GM12878 (cell line): ENCODE measurements around the gene CDH4.

Source experiments
- CEBPZ ChIP-seq: fragments of 150-350 bp; IDR thresholded peaks from 2 replicates; pipeline ENCODE4 v1.6.1; 2016; ENCODE audit warnings: low read depth, low read length
- CTCF ChIP-seq, 3 experiments: IDR thresholded peaks in 2 of 3; conservative IDR thresholded peaks in 1 of 3; 2 replicates each; pipeline ENCODE4 v1.5.1; 2011; ENCODE audit warnings: low read depth in 3 of 3, low read length in 3 of 3, mild to moderate bottlenecking in 3 of 3, control low read depth in 2 of 3, moderate library complexity in 2 of 3, inconsistent platforms in 1 of 3, mixed read lengths in 1 of 3; ENCODE audit not compliant: control insufficient read depth in 2 of 3, insufficient read depth in 1 of 3; ENCODE audit errors: extremely low read depth in 1 of 3
- E4F1 ChIP-seq: fragments of 450-650 bp; IDR thresholded peaks from 2 replicates; pipeline ENCODE4 v1.6.1; 2018; ENCODE audit warnings: borderline replicate concordance, mild to moderate bottlenecking; ENCODE audit not compliant: partially characterized antibody
- EP300 ChIP-seq, 2 experiments: fragments of 150-350 bp in 1 of 2; IDR thresholded peaks; 2 replicates each; pipeline ENCODE4 v1.6.1; 2011 to 2012; ENCODE audit warnings: low read depth in 2 of 2, low read length in 2 of 2, borderline replicate concordance in 1 of 2, improper control_type of control experiment in 1 of 2, inconsistent platforms in 1 of 2; ENCODE audit not compliant: control insufficient read depth in 1 of 2
- EZH2 ChIP-seq: IDR thresholded peaks from 2 replicates; pipeline ENCODE4 v1.6.1; 2012; ENCODE audit warnings: low read depth, mild to moderate bottlenecking, control low read depth, inconsistent platforms, low read length, borderline replicate concordance; ENCODE audit not compliant: control insufficient read depth
- MAX ChIP-seq: IDR thresholded peaks from 2 replicates; pipeline ENCODE4 v1.6.1; 2012; ENCODE audit warnings: low read depth, low read length, improper control_type of control experiment
- MEF2A ChIP-seq: IDR thresholded peaks from 2 replicates; pipeline ENCODE4 v1.6.1; 2011; ENCODE audit warnings: low read depth, mild to moderate bottlenecking, low read length, moderate library complexity; ENCODE audit not compliant: insufficient read depth
- POLR2AphosphoS2 ChIP-seq: IDR thresholded peaks from 2 replicates; pipeline ENCODE4 v1.6.1; 2011; ENCODE audit warnings: low read depth, mild to moderate bottlenecking, low read length, improper control_type of control experiment, moderate library complexity
- RAD51 ChIP-seq: fragments of 450-650 bp; IDR thresholded peaks from 2 replicates; pipeline ENCODE4 v1.6.1; 2016; ENCODE audit warnings: moderate library complexity, mild to moderate bottlenecking, inconsistent platforms
- SP1 ChIP-seq: IDR thresholded peaks from one replicate; pipeline ENCODE4 v1.6.1; 2011; ENCODE audit warnings: low read depth, low read length
- TAF1 ChIP-seq: IDR thresholded peaks from 2 replicates; pipeline ENCODE4 v1.6.1; 2011; ENCODE audit warnings: mild to moderate bottlenecking, low read depth, low read length, borderline replicate concordance

- no peak for TF ChIP-seq CEBPZ
- no peak for TF ChIP-seq CTCF (IDR thresholded peaks at IDR 0.05 in 2 of 3, conservative IDR thresholded peaks at IDR 0.05 in 1 of 3; ENCODE audit: control insufficient read depth in 2 of 3, extremely low read depth in 1 of 3, insufficient read depth in 1 of 3, low read depth in 3 of 3, low read length in 3 of 3)
- no peak for TF ChIP-seq EP300 (IDR thresholded peaks at IDR 0.05; ENCODE audit: borderline replicate concordance in 1 of 2, control insufficient read depth in 1 of 2, low read depth in 2 of 2, low read length in 2 of 2)
- no peak for TF ChIP-seq RAD51
- TF ChIP-seq MAX = no peak
- no peak for TF ChIP-seq SP1
- no peak for TF ChIP-seq POLR2AphosphoS2
- TF ChIP-seq EZH2 = no peak
- TF ChIP-seq E4F1 = no peak
- TF ChIP-seq TAF1 = no peak
- no peak for TF ChIP-seq MEF2A
Measured at GRCh38 chr20:61532736-61533135, 280.7 kb downstream of the CDH4 start.
